GM23338 (cell line): Measurements from ENCODE around the gene JAM2.

Source experiments
- CREB1 ChIP-seq: fragments of 250-450 bp; sonication (Bioruptor Pico); IDR thresholded peaks from 2 replicates; pipeline ENCODE4 v1.5.0; 2020; ENCODE audit warnings: low read depth, mild to moderate bottlenecking, moderate library complexity
- EZH2 ChIP-seq: fragments of 200-600 bp; sonication (generic); IDR thresholded peaks from one replicate; pipeline ENCODE4 v1.8.0; 2017; ENCODE audit warnings: antibody characterized with exemption, mild to moderate bottlenecking, low read depth; ENCODE audit not compliant: unreplicated experiment
- EZH2phosphoT487 ChIP-seq: fragments of 200-600 bp; sonication (generic); IDR thresholded peaks from one replicate; pipeline ENCODE4 v1.8.1; 2018; ENCODE audit warnings: antibody characterized with exemption; ENCODE audit not compliant: unreplicated experiment
- JUNB ChIP-seq: IDR thresholded peaks from one replicate; pipeline ENCODE4 v1.6.1; 2016; ENCODE audit warnings: antibody characterized with exemption; ENCODE audit not compliant: unreplicated experiment
- NANOG ChIP-seq: IDR thresholded peaks from 2 replicates; pipeline ENCODE4 v1.6.1; 2016; ENCODE audit warnings: antibody characterized with exemption, borderline replicate concordance
- POLR2AphosphoS5 ChIP-seq: IDR thresholded peaks from 2 replicates; pipeline ENCODE4 v1.6.1; 2016; ENCODE audit warnings: antibody characterized with exemption, low read depth
- STAT1 ChIP-seq: IDR thresholded peaks from one replicate; pipeline ENCODE4 v1.6.1; 2016; ENCODE audit warnings: antibody characterized with exemption; ENCODE audit not compliant: unreplicated experiment
- ZNF114 ChIP-seq: fragments of 250-450 bp; sonication (Bioruptor Pico); IDR thresholded peaks from 2 replicates; pipeline ENCODE4 v1.5.0; 2020; ENCODE audit warnings: mild to moderate bottlenecking, moderate library complexity
- ZNF331 ChIP-seq: fragments of 250-450 bp; sonication (Bioruptor Pico); IDR thresholded peaks from 2 replicates; pipeline ENCODE4 v1.5.0; 2020; ENCODE audit warnings: low read depth, mild to moderate bottlenecking, moderate library complexity
- TF ChIP-seq, protein P1 (sequence below): IDR thresholded peaks from 2 replicates; pipeline ENCODE4 v1.6.1; 2016; ENCODE audit warnings: antibody characterized with exemption
- TF ChIP-seq, protein P2 (sequence below), 2 experiments: fragments of 200-600 bp in 1 of 2; sonication (generic) in 1 of 2; conservative IDR thresholded peaks; 2 replicates each; pipeline versions ENCODE4 v1.5.1 to v1.6.1; 2016 to 2017; ENCODE audit warnings: antibody characterized with exemption in 2 of 2, low read depth in 2 of 2, mild to moderate bottlenecking in 2 of 2, moderate library complexity in 1 of 2
- TF ChIP-seq, protein P3 (sequence below): IDR thresholded peaks from one replicate; pipeline ENCODE4 v1.6.1; 2018; ENCODE audit warnings: antibody characterized with exemption; ENCODE audit not compliant: unreplicated experiment
- TF ChIP-seq, protein P4 (sequence below): fragments of 250-450 bp; sonication (Bioruptor Pico); IDR thresholded peaks from 2 replicates; pipeline ENCODE4 v1.5.0; 2020; ENCODE audit warnings: mild to moderate bottlenecking, moderate library complexity

DNA sequence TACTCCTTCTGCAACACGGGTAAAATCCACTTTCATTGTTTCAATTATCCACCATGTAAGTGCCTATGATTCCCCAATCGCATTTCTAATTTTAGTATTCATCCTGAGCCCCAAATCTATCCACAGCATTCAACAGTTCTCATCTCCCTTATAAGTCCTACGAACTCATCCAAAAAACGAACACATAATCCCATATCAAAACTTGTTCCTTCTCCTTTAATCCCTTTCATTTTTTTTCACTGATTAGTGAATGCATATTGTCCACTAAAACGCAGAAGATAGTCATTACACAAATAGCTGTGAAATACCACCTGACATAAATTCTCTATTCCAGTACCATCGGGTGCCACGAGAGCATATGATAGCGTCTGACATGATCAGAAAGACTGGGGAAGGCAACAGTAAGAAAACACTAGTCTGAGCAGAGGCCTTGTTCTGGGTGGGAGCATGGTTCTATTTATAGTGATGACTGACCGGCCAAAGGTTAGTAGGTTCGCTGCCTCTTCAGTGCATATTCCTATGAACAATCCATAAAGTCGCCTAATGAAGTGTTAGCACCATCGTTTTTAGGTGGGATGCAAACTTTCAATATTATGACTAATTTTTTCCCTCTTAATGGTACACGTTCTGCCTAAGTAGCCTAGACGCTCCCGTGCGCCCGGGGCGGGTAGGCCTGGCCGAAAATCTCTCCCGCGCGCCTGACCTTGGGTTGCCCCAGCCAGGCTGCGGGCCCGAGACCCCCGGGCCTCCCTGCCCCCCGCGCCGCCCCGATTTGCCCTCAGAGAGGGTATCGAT, 95.0 kb downstream of the JAM2 start:
- TF ChIP-seq, protein P1, sequence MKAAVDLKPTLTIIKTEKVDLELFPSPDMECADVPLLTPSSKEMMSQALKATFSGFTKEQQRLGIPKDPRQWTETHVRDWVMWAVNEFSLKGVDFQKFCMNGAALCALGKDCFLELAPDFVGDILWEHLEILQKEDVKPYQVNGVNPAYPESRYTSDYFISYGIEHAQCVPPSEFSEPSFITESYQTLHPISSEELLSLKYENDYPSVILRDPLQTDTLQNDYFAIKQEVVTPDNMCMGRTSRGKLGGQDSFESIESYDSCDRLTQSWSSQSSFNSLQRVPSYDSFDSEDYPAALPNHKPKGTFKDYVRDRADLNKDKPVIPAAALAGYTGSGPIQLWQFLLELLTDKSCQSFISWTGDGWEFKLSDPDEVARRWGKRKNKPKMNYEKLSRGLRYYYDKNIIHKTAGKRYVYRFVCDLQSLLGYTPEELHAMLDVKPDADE = no peak
- TF ChIP-seq, protein P2, sequence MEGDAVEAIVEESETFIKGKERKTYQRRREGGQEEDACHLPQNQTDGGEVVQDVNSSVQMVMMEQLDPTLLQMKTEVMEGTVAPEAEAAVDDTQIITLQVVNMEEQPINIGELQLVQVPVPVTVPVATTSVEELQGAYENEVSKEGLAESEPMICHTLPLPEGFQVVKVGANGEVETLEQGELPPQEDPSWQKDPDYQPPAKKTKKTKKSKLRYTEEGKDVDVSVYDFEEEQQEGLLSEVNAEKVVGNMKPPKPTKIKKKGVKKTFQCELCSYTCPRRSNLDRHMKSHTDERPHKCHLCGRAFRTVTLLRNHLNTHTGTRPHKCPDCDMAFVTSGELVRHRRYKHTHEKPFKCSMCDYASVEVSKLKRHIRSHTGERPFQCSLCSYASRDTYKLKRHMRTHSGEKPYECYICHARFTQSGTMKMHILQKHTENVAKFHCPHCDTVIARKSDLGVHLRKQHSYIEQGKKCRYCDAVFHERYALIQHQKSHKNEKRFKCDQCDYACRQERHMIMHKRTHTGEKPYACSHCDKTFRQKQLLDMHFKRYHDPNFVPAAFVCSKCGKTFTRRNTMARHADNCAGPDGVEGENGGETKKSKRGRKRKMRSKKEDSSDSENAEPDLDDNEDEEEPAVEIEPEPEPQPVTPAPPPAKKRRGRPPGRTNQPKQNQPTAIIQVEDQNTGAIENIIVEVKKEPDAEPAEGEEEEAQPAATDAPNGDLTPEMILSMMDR (conservative IDR thresholded peaks at IDR 0.05; ENCODE audit: low read depth in 2 of 2) = no peak
- TF ChIP-seq CREB1 (CRISPR knock-in tag) (no peak), POLR2AphosphoS5 (no peak), ZNF114 (CRISPR knock-in tag) (no peak), EZH2phosphoT487 (no peak), JUNB (no peak), EZH2 (no peak), NANOG (no peak), ZNF331 (CRISPR knock-in tag) (no peak), STAT1 (no peak)
- TF ChIP-seq, protein P3, sequence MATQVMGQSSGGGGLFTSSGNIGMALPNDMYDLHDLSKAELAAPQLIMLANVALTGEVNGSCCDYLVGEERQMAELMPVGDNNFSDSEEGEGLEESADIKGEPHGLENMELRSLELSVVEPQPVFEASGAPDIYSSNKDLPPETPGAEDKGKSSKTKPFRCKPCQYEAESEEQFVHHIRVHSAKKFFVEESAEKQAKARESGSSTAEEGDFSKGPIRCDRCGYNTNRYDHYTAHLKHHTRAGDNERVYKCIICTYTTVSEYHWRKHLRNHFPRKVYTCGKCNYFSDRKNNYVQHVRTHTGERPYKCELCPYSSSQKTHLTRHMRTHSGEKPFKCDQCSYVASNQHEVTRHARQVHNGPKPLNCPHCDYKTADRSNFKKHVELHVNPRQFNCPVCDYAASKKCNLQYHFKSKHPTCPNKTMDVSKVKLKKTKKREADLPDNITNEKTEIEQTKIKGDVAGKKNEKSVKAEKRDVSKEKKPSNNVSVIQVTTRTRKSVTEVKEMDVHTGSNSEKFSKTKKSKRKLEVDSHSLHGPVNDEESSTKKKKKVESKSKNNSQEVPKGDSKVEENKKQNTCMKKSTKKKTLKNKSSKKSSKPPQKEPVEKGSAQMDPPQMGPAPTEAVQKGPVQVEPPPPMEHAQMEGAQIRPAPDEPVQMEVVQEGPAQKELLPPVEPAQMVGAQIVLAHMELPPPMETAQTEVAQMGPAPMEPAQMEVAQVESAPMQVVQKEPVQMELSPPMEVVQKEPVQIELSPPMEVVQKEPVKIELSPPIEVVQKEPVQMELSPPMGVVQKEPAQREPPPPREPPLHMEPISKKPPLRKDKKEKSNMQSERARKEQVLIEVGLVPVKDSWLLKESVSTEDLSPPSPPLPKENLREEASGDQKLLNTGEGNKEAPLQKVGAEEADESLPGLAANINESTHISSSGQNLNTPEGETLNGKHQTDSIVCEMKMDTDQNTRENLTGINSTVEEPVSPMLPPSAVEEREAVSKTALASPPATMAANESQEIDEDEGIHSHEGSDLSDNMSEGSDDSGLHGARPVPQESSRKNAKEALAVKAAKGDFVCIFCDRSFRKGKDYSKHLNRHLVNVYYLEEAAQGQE = no peak
- TF ChIP-seq, protein P4, sequence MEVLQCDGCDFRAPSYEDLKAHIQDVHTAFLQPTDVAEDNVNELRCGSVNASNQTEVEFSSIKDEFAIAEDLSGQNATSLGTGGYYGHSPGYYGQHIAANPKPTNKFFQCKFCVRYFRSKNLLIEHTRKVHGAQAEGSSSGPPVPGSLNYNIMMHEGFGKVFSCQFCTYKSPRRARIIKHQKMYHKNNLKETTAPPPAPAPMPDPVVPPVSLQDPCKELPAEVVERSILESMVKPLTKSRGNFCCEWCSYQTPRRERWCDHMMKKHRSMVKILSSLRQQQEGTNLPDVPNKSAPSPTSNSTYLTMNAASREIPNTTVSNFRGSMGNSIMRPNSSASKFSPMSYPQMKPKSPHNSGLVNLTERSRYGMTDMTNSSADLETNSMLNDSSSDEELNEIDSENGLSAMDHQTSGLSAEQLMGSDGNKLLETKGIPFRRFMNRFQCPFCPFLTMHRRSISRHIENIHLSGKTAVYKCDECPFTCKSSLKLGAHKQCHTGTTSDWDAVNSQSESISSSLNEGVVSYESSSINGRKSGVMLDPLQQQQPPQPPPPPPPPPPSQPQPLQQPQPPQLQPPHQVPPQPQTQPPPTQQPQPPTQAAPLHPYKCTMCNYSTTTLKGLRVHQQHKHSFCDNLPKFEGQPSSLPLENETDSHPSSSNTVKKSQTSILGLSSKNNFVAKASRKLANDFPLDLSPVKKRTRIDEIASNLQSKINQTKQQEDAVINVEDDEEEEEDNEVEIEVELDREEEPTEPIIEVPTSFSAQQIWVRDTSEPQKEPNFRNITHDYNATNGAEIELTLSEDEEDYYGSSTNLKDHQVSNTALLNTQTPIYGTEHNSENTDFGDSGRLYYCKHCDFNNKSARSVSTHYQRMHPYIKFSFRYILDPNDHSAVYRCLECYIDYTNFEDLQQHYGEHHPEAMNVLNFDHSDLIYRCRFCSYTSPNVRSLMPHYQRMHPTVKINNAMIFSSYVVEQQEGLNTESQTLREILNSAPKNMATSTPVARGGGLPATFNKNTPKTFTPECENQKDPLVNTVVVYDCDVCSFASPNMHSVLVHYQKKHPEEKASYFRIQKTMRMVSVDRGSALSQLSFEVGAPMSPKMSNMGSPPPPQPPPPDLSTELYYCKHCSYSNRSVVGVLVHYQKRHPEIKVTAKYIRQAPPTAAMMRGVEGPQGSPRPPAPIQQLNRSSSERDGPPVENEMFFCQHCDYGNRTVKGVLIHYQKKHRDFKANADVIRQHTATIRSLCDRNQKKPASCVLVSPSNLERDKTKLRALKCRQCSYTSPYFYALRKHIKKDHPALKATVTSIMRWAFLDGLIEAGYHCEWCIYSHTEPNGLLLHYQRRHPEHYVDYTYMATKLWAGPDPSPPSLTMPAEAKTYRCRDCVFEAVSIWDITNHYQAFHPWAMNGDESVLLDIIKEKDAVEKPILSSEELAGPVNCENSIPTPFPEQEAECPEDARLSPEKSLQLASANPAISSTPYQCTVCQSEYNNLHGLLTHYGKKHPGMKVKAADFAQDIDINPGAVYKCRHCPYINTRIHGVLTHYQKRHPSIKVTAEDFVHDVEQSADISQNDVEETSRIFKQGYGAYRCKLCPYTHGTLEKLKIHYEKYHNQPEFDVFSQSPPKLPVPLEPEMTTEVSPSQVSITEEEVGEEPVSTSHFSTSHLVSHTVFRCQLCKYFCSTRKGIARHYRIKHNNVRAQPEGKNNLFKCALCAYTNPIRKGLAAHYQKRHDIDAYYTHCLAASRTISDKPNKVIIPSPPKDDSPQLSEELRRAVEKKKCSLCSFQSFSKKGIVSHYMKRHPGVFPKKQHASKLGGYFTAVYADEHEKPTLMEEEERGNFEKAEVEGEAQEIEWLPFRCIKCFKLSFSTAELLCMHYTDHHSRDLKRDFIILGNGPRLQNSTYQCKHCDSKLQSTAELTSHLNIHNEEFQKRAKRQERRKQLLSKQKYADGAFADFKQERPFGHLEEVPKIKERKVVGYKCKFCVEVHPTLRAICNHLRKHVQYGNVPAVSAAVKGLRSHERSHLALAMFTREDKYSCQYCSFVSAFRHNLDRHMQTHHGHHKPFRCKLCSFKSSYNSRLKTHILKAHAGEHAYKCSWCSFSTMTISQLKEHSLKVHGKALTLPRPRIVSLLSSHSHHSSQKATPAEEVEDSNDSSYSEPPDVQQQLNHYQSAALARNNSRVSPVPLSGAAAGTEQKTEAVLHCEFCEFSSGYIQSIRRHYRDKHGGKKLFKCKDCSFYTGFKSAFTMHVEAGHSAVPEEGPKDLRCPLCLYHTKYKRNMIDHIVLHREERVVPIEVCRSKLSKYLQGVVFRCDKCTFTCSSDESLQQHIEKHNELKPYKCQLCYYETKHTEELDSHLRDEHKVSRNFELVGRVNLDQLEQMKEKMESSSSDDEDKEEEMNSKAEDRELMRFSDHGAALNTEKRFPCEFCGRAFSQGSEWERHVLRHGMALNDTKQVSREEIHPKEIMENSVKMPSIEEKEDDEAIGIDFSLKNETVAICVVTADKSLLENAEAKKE = no peak
